Stimulated activated CD4-positive, alpha-beta T cell treated with anti-CD3 and anti-CD28 coated beads, Interleukin-4, amount 100 ng/mL, for 48 hours (primary cell): ENCODE measurements around the gene SMG9.
"Not testable (repeated sequence)": the region's sequence is repeated elsewhere in the genome, so short reads cannot be mapped to it uniquely, and the experiment has no call there.

ENCODE experiments used
- DNase-seq, 2 donors: peaks; one replicate each; pipeline ENCODE4 v3.0.0-alpha.2; 2020; ENCODE audit warnings: low read depth in 2 of 2

The SMG9 gene

GRCh38 chr19:43691755-43692154, 63.0 kb downstream of the SMG9 start:
- no peak for DNase-seq

DNA sequence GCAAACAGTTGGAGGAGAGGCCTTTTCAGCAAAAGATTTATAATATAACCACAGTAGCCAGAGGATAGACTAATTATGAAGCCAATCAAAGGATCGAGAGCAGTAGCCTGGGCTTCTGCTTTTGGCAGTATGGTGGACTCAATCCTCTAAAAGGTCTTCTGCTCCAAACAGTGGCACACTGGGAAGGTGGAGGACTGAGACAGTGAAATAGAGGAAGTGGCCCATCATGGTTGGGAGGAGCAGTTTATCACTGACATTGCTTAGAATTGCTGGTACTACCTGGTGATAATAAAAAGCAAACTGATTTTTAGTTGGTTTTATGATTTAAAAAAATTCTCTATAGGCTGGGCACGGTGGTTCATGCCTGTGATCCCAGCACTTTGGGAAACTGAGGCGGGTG, 63.9 kb downstream of the SMG9 start:
- no peak for DNase-seq

DNA sequence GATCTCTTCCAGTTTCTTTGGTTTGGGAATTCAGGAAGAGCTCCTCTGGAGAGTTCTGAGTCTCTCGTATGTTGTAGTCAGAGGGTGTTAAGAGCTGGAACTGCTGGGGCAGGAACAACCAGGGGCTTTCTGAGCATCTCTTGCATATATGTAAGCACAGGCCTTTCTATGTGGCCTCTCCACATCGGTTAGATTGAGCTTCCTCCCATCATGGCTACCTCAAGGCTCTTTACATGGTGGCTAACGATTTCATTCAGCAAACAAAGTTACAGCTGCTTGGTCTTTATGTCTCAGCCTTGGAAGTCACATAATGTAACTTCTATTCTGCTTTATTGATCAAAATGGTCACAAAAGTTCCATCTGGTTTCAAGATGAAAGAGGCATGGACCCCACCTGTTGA, 64.3 kb downstream of the SMG9 start:
- no peak for DNase-seq

DNA sequence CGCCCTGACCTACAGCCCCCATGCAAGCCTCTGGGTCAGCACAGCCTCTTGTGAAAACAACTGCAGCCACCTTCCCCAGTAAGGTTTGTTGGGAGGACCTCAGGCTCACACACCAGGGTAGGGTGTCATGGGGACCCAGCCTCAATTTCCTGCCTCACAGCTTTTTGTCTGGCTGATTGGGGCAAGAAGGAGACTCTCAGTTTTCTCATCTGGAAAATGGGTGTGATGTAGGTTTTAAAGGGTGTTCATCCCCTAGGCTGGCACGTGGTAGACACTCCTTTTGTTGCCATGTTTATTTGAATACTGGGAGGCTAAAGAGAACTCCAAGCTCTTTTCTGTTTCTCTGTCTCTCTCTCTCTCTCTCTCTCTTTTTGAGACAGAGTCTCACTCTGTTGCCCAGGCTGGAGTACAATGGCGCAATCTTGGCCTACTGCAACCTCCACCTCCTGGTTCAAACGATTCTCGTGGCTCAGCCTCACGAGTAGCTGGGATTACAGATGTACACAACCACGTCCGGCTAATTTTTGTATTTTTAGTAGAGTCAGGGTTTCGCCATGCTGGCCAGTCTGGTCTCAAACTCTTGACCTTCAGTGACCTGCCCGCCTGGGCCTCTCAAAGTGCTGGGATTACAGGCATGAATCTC, 66.6 kb downstream of the SMG9 start:
- DNase-seq: no peak

- no peak for DNase-seq
Observed at GRCh38 chr19:43687660-43687997, 67.1 kb downstream of the SMG9 start.

GRCh38 chr19:43684326-43684725, 70.4 kb downstream of the SMG9 start:
- DNase-seq: no peak

DNA sequence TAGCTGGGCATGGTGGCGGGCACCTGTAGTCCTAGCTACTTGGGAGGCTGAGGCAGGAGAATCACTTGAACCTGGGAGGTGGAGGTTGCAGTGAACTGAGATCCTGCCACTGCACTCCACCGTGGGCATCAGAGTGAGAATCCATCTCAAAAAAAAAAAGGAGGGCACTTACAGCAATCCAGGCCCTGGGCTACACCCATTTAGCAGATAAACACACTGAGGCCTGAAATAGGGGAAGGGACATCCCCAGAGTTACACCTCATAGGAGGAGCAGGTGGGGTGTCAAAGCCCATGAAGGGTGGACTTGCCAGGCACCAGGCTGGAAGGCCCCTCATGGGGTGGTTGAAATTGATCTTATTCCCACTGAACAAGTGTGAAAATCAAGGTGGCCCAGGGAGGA, 70.9 kb downstream of the SMG9 start:
- DNase-seq: no peak

DNA sequence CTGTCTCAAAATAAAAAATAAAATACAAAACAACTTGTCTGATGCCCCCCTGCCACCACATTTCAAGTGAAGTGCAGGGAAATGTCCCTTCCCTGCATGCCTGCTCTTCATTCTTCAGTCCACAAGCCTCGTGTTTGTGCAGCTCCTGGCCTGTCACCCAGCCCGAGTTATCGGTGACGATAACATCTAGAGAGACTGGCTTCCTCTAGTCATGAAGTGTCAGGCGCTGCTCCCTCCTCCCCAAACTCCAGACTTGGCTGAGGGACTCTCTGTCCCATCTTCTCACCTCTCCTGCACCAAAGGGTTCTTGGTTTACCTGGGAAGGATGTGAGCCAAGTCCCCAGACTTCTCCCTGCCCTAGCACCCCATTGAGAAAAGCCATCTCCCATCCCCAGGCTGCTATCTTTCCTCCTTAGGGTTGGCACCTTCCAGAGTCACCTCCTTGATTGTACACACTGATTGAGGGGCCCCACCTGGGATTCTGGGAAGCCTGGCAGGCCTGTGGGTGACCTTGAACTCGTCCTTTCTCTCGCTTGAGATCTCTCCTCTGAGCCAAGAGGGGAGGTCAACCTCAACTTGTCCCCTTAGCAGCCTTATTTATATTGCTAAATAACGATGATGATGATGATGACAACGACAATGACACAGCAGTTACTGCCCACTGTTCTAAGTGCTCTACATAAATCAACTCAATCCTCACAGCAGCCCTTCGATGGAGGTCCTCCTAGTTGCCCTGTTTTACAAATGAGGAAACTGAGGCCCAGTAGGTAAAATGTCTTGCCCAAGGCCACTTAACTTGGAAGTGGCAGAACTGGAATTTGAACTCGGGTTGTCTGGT, 71.7 kb downstream of the SMG9 start:
- no peak for DNase-seq

- DNase-seq: not testable (repeated sequence)
Observed at GRCh38 chr19:43682269-43682668, 72.5 kb downstream of the SMG9 start.

DNA sequence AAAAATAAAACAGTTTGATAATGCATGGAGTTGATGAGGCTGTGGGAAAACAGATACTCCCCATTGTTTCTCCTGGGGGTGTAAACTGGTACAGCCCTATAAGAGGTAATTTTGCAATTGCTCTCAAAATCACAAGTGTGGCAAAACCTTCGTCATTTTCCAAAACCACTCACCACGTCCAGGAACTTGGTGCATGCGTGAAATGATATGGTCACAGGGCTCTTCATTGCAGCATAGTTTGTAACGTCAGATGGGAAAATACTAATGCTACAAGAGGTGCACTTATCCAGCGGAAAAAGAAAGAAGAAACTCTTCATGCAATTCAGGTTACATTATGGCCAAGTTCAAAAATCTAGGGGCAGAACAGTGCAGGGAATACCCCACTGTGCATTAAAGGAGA, 72.9 kb downstream of the SMG9 start:
- DNase-seq: no peak

DNA sequence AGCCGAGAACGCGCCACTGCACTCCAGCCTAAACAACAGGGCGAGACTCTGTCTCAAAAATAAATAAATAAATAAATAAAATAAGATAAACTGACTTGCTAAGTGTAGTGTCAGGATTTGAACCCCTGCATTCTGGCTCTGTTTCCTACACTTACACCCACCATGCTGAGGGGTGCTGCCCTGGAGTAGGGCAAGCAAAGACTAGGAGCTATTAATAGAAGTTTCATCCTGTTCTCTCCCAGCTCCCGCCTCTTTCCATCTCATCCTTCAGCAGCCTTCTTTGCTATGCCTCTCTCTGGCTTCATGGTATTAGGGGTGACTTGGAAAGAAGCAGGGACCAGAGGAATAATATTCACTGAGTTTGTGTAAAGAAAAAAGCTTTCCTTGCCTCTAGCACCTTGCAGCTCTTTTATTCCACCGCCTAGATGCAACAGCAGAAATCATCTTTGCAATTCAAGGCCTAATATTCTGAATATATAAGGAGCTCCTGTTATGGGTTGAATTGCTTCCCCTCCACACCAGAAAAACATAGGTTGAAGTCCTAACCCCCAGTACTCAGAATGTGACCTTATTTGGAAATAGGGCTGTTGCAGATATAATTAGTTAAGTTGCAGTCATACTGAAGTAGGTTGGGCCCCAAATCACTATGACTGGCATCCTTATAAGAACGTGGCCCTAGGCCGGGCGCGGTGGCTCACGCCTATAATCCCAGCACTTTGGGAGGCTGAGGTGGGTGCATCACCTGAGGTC, 76.1 kb downstream of the SMG9 start:
- no peak for DNase-seq
